GM12873 (cell line): ENCODE measurements around the gene SLC25A6.

Experiments used
- TF ChIP-seq, protein P1 (sequence below): IDR thresholded peaks from 2 replicates; pipeline ENCODE4 v1.5.1; 2012; ENCODE audit warnings: low read depth, mild to moderate bottlenecking, moderate library complexity, low read length, control low read depth; ENCODE audit not compliant: insufficient read depth; ENCODE audit errors: missing control alignments

The SLC25A6 gene

GRCh38 chrX:1391370-1391706 lies 575 bp downstream of the SLC25A6 start:
- TF ChIP-seq, protein P1, sequence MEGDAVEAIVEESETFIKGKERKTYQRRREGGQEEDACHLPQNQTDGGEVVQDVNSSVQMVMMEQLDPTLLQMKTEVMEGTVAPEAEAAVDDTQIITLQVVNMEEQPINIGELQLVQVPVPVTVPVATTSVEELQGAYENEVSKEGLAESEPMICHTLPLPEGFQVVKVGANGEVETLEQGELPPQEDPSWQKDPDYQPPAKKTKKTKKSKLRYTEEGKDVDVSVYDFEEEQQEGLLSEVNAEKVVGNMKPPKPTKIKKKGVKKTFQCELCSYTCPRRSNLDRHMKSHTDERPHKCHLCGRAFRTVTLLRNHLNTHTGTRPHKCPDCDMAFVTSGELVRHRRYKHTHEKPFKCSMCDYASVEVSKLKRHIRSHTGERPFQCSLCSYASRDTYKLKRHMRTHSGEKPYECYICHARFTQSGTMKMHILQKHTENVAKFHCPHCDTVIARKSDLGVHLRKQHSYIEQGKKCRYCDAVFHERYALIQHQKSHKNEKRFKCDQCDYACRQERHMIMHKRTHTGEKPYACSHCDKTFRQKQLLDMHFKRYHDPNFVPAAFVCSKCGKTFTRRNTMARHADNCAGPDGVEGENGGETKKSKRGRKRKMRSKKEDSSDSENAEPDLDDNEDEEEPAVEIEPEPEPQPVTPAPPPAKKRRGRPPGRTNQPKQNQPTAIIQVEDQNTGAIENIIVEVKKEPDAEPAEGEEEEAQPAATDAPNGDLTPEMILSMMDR = no peak

GRCh38 chrX:1390621-1391369 lies 1.1 kb downstream of the SLC25A6 start:
- TF ChIP-seq, protein P1 = no peak

DNA sequence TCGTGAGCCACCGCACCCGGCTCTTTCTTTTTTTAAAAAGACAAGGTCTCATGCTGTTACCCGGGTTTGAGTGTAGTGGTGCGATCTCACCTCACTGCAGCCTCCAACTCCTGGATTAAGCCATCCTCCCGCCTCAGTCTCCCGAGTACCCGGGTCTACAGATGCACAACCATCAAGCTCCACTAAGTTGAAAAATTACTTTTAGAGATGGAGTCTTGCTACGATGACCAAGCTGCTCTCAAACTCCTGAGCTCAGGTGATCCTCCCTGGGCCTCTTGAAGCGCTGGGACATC lies 2.0 kb downstream of the SLC25A6 start:
- TF ChIP-seq, protein P1 = no peak

DNA sequence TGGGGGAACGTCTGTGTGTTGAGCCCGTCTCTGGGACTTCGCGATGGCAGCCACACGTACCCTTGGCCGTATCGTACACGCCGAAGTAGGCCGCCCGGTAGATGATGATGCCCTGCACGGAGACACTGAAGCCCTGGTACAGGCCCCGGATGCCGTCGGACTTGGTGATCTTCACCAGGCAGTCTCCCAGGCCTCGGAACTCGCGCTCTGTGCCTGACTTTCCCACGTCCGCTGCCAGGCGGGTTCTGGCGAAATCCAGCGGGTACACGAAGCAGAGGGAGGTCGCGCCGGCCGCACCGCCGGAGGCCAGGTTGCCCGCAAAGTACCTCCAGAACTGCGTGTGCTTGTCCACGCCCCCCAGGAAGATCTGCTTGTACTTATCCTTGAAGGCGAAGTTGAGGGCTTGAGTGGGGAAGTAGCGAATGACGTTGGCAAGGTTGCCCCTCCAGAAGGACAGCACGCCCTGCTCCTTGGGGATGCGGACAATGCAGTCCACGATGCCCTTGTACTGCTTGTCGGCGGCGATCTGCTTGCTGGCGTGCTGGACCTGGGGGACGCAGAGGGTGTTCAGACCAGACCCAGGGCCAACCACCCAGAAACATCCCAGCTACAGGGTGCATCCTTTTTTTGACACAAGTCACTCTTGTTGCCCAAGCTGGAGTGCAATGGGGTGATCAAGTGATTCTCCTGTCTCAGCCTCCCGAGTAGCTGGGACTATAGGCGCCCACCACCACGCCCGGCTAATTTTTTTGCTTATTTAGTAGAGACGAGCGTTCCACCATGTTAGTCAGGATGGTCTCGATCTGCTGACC lies 2.5 kb downstream of the SLC25A6 start:
- TF ChIP-seq, protein P1 = no peak

DNA sequence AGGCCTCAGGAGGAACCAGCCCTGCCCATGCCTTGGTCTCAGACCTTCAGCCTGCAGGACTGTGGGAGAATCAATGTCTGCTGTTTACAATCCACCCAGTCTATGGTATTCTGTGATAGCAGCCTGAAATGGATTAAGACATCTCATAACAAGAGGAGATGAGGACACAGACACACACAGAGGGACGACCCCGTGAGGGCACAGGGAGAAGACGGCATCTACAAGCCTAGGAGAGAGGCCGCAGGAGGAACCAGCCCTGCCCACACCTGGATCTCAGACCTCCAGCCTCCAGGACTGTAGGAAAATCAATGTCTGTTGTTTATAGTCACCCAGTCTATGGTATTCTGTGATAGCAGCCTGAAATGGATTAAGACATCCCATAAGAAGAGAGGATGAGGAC lies 3.3 kb downstream of the SLC25A6 start:
- TF ChIP-seq, protein P1 = no peak

DNA sequence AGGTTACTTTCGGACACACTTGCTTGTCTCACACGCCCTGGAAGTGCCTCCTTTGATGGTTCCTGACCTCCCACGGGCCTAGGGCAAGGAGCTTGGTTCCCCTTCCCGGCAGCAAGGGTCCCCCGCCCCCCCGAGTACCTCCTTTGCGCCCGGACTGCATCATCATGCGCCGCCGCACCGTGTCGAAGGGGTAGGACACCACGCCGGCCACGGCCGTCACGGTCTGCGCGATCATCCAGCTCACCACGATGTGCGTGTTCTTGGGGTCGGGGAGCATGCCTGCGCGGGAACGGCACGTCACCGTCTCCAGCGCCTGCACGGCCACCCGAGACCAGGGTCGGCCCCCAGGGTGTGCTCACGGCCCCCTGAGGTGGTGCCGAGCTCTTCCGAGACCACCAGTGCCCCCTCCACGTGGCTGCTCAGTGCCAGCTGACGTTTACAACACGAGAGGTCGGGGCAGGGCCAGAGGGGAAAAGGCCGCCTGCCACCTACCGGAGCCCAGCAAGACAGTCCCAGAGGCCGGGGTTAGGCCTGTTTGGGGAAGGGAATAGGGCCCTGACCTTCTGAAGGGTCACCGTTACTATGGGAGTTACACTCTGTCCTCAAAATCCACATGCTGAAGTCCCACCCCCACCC lies 4.7 kb downstream of the SLC25A6 start:
- TF ChIP-seq, protein P1 = no peak
